Lower lobe of right lung (tissue), 2 donors: ENCODE measurements around the gene CTSW. TPM values are rescaled to one million over a fixed set of nuclear protein-coding genes. Genes with fewer than 3 reads are reported as not detected.

Source experiments
- ATAC-seq, 2 donors: fragments of 200-7000 bp; cut with Tn5 transposase; one replicate each; pipeline ENCODE4 v1.9.1; 2020 to 2022; ENCODE audit warnings: mild to moderate bottlenecking in 2 of 2, moderate library complexity in 2 of 2
- DNase-seq: peaks from one replicate; pipeline ENCODE4 v3.0.0-alpha.2; 2020
- H3K27ac ChIP-seq: fragments of 200-600 bp; one replicate; pipeline ENCODE4 v1.8.0; 2022
- H3K27me3 ChIP-seq: fragments of 200-600 bp; one replicate; pipeline ENCODE4 v1.8.0; 2022; ENCODE audit warnings: low read depth
- H3K36me3 ChIP-seq: fragments of 200-600 bp; one replicate; pipeline ENCODE4 v1.8.0; 2022; ENCODE audit warnings: mild to moderate bottlenecking
- H3K4me1 ChIP-seq: fragments of 200-600 bp; one replicate; pipeline ENCODE4 v1.8.0; 2022
- H3K4me3 ChIP-seq: fragments of 200-600 bp; one replicate; pipeline ENCODE4 v1.8.0; 2022; ENCODE audit warnings: mild to moderate bottlenecking
- H3K9me3 ChIP-seq: fragments of 200-600 bp; one replicate; pipeline ENCODE4 v1.8.0; 2022
- intact Hi-C: fragments of 100-400 bp; cut with DNase I; formaldehyde crosslinking; loops from one replicate; pipeline ENCODE4 v1.11.0; 2022
- total RNA-seq: library from RNA; stranded (reverse); fragmentation: NEBNext Ultra II Directional; extraction: Animal tissue kit (Norgen Biotek cat#: 25700); gene quantifications from one replicate; pipeline ENCODE4 v1.2.1, GENCODE V29; 2021
- TF ChIP-seq, protein P1 (sequence below): fragments of 200-600 bp; IDR thresholded peaks from one replicate; pipeline ENCODE4 v1.8.0; 2022; ENCODE audit warnings: antibody characterized with exemption, mild to moderate bottlenecking
- donor health status: DM: no; HTN: yes; CAD: no; lungs with severe emphysema.

The CTSW gene
- total RNA-seq, 1 donor from 2014 or later, result 20.6 TPM

DNA sequence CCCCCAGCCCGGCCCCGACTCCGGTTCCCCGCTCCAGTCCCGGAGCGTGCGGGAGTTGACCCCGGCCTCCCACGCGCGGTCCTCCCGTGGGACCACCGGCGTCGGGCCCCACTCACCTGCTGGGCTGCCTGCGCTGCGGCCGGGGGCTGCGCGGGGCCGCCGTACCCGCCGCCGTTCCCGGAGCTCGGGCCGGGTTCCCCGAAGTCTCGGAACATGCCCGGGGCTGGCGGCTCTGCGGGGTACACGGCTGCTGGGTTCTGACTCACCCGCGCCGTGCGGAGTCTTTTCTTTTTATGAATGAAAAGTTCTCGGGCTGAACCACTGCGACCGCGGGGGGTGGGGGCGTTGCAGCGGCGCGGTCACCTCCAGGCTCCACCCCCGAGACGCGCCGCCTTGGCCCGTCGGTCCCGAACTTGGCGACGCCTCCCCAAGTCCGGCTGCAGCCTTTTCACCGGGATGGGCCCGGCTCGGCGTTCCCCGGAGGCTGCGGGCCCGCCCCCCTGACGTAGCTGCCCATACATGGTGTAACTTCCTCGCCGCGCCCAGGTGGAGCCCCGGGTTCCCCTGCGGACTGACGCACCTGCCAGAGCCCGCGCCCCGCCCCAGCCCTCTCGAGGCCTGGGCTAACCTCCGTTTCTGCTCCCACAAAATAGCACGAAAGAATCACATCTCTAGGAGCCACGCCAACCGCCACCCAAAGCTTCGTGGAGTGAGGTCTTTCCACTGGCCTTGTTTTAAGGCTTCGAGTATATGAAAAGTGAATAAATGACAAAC, 20.7 kb downstream of the CTSW start, which contains the start of gene FOSL1:
FOSL1 (minus strand) TSS at position 264 of the 774 bp plus-strand sequence; CDS start at position 215, 49 bp downstream.
- H3K27ac ChIP-seq, result peak within 1 kb of the TSS; percentile 53
- peak; percentile 96 for DNase-seq
- H3K27me3 ChIP-seq, result no peaks in the 10 kb centered on the region
- intact Hi-C loops, result no loop called here
- H3K36me3 ChIP-seq, result no peaks in the 10 kb centered on the region
- TF ChIP-seq, protein P1, sequence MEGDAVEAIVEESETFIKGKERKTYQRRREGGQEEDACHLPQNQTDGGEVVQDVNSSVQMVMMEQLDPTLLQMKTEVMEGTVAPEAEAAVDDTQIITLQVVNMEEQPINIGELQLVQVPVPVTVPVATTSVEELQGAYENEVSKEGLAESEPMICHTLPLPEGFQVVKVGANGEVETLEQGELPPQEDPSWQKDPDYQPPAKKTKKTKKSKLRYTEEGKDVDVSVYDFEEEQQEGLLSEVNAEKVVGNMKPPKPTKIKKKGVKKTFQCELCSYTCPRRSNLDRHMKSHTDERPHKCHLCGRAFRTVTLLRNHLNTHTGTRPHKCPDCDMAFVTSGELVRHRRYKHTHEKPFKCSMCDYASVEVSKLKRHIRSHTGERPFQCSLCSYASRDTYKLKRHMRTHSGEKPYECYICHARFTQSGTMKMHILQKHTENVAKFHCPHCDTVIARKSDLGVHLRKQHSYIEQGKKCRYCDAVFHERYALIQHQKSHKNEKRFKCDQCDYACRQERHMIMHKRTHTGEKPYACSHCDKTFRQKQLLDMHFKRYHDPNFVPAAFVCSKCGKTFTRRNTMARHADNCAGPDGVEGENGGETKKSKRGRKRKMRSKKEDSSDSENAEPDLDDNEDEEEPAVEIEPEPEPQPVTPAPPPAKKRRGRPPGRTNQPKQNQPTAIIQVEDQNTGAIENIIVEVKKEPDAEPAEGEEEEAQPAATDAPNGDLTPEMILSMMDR, result no peak
- peak; percentile 95 for ATAC-seq
- H3K4me1 ChIP-seq, result peaks cover 25% of the 10 kb centered on the region
- no peaks in the 10 kb centered on the region for H3K9me3 ChIP-seq
- peak within 1 kb of the TSS; percentile 64 for H3K4me3 ChIP-seq

DNA sequence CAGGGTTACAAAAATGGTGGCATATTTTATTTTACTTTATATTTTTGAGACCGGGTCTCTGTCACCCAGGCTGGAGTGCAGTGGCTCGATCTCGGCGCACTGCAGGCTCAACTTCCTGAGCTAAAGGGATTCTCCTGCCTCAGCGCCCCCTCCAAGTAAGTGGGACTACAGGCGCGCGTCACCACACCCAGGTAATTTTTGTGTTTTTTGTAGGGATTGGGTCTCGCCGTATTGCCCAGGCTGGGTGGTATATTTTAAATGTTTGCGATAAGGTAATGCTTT, 21.2 kb downstream of the CTSW start:
- H3K36me3 ChIP-seq, result no peaks in the 10 kb centered on the region
- DNase-seq (no peak), ATAC-seq (no peak)
- H3K9me3 ChIP-seq, result no peaks in the 10 kb centered on the region
- peaks cover 25% of the 10 kb centered on the region for H3K4me1 ChIP-seq
- TF ChIP-seq, protein P1, result no peak
- peak overlapping the region; percentile 53 for H3K27ac ChIP-seq
- intact Hi-C loops, result no loop called here
- peak overlapping the region; percentile 64 for H3K4me3 ChIP-seq
- no peaks in the 10 kb centered on the region for H3K27me3 ChIP-seq

DNA sequence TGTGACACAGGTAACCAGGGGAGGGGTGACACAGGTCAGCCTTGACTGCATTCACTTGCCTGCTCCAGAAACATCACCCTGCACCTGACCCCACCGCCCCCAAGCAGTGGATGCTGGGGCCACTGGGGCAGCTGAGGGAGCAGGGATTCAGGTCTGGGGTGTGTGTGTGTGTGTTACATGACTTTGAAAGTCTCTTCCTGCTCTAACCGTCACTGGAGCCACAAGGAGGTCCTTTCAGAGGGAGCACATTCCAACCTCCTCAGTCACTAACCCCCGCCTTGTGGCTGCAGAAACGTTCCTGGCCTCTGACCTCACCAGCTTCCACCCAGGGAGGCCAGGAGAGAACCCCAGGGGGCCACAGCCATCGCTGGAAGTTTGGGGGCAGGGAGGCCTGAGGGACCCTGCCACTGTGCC, 23.4 kb downstream of the CTSW start:
- intact Hi-C loops, result no loop called here
- Histone ChIP-seq H3K4me3 (no peak overlapping the region), H3K36me3 (no peaks in the 10 kb centered on the region), H3K27ac (no peak overlapping the region), H3K9me3 (no peaks in the 10 kb centered on the region), H3K27me3 (peaks cover 4% of the 10 kb centered on the region), H3K4me1 (peaks cover 25% of the 10 kb centered on the region)
- ATAC-seq (no peak), DNase-seq (no peak)
- TF ChIP-seq, protein P1, result no peak

- Histone ChIP-seq H3K36me3 (no peaks in the 10 kb centered on the region), H3K9me3 (no peaks in the 10 kb centered on the region), H3K4me3 (no peak overlapping the region), H3K27ac (no peak overlapping the region), H3K4me1 (peaks cover 20% of the 10 kb centered on the region), H3K27me3 (peaks cover 4% of the 10 kb centered on the region)
- TF ChIP-seq, protein P1, result no peak
- intact Hi-C loops, result no loop called here
- ATAC-seq (no peak), DNase-seq (no peak)
These were observed 24.1 kb downstream of the CTSW start for GRCh38 chr11:65903715-65904114.

DNA sequence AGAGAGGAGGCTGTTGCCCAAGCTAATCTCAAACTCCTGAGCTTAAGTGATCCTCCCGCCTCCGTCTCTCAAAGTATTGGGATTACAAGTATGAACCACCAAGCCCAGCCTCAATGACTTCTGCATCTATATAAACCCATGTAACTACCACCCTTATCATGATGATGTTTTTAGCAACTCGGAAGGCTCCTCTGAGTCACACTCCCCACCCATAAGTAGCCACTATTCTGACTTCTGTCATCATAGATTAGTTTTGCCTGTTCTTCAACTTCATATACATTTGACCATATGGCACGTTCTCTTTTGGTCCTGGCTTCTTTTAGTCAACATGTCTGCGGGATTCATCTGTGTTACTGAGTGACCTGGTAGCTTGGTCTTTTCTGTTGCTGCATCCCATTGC, 27.0 kb downstream of the CTSW start:
- TF ChIP-seq, protein P1, result no peak

More for the DNA sequence above, 27.0 kb downstream of the CTSW start:
- Histone ChIP-seq H3K36me3 (no peaks in the 10 kb centered on the region), H3K9me3 (no peaks in the 10 kb centered on the region), H3K4me1 (peaks cover 6% of the 10 kb centered on the region), H3K4me3 (no peak overlapping the region), H3K27ac (no peak overlapping the region), H3K27me3 (peaks cover 4% of the 10 kb centered on the region)
- no peak for DNase-seq
- intact Hi-C loops, result no loop called here
- no peak for ATAC-seq
